ENCODE data around the gene DCLRE1A. TPM values are rescaled to one million over a fixed set of nuclear protein-coding genes. Genes with fewer than 3 reads are reported as not detected.

The DCLRE1A gene
- total and polyA plus RNA-seq, 10 of the 15 experiments (the other 5 are each of a cell fraction or from before 2014, with no cell fraction given) = 4.8 to 29.8 (median 14.0) TPM

GRCh38 chr10:113854761-113855588, 1.1 kb upstream of the DCLRE1A start (continued):
- TF ChIP-seq CUX1 (IDR thresholded peaks at IDR 0.05; ENCODE audit: insufficient replicate concordance, low read depth, low read length) (no peak), USF1 (IDR thresholded peaks at IDR 0.05; ENCODE audit: borderline replicate concordance, extremely low read length, insufficient read depth, low read depth, low read length) (no peak), MTA3 (IDR thresholded peaks at IDR 0.05; ENCODE audit: borderline replicate concordance, low read length) (0 out of 2 replicates have a peak, but pooled peaks have one; percentile 6), KAT2A (conservative IDR thresholded peaks at IDR 0.05; ENCODE audit: control insufficient read depth, low read depth, low read length) (no peak), RUNX3 (IDR thresholded peaks at IDR 0.05; ENCODE audit: low read length) (peak; percentile 47; the same call in 1 of the 2 replicates), TAF1 (IDR thresholded peaks at IDR 0.05; ENCODE audit: borderline replicate concordance, low read depth, low read length) (peak; percentile 56), DPF2 (IDR thresholded peaks at IDR 0.05) (peak; percentile 76), IKZF1 (conservative IDR thresholded peaks at IDR 0.05) (peak; percentile 69), POU2F2 (IDR thresholded peaks at IDR 0.05; ENCODE audit: borderline replicate concordance, low read depth, low read length) (peak; percentile 33; the same call in 2 of the 3 replicates), RB1 (IDR thresholded peaks at IDR 0.05; ENCODE audit: borderline replicate concordance) (no peak), IRF4 (IDR thresholded peaks at IDR 0.05; ENCODE audit: low read depth, low read length) (no peak), RELA (IDR thresholded peaks at IDR 0.05; ENCODE audit: borderline replicate concordance, partially characterized antibody) (peak; percentile 84), MYC (IDR thresholded peaks at IDR 0.05; ENCODE audit: insufficient read depth, insufficient read length, insufficient replicate concordance, low read length, severe bottlenecking) (peak; percentile 58), IKZF2 (IDR thresholded peaks at IDR 0.05) (peak; percentile 44 to 56; a peak in 3 of 4 replicates), YBX1 (IDR thresholded peaks at IDR 0.05) (no peak), GABPA (IDR thresholded peaks at IDR 0.05; ENCODE audit: low read depth) (no peak), PKNOX1 (IDR thresholded peaks at IDR 0.05) (peak; percentile 68), RCOR1 (conservative IDR thresholded peaks at IDR 0.05; ENCODE audit: low read depth, low read length) (peak; percentile 40; the same call in 1 of the 2 replicates), SREBF1 (IDR thresholded peaks at IDR 0.05; ENCODE audit: low read length) (no peak)
- TF ChIP-seq, protein P1, sequence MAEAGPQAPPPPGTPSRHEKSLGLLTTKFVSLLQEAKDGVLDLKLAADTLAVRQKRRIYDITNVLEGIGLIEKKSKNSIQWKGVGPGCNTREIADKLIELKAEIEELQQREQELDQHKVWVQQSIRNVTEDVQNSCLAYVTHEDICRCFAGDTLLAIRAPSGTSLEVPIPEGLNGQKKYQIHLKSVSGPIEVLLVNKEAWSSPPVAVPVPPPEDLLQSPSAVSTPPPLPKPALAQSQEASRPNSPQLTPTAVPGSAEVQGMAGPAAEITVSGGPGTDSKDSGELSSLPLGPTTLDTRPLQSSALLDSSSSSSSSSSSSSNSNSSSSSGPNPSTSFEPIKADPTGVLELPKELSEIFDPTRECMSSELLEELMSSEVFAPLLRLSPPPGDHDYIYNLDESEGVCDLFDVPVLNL (IDR thresholded peaks at IDR 0.05; ENCODE audit: low read depth, low read length) = no peak

All from GM12878 (cell line).